Measurements from ENCODE around the gene CWC22. TPM values are rescaled to one million over a fixed set of nuclear protein-coding genes. Genes with fewer than 3 reads are reported as not detected.
A peak's percentile ranks its signal among the peaks of the same experiment; 100 is the strongest.
"Not testable (repeated sequence)": the region's sequence is repeated elsewhere in the genome, so short reads cannot be mapped to it uniquely, and the experiment has no call there.

CWC22 gene
- total RNA-seq, 1 experiment from 2014 or later = 3.9 TPM

DNA sequence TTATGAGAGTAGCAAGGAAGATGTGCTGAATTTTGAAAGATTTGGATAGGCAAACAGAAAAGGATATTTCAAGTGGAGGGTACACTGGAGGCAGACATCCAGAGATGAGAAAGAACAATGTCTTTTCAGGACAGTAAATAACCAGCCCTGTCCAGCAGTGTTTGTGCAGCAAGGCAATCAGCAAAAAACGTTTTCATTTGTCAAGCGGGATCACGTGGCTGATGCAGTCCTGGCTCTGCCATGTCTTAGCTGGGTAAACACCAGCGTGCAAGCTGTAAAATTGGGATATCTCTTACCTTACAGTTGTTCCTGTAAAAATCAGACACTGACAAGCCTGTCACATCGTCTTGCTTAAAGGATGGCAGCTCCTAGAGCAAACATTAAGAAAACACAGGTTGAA lies 67.8 kb downstream of the CWC22 start:
- Histone ChIP-seq H3K27me3 (no peaks in the 10 kb centered on the region), H3K36me3 (peaks cover 4% of the 10 kb centered on the region; the same call in 1 of the 2 replicates), H3K4me3 (no peak overlapping the region), H3K9me3 (no peaks in the 10 kb centered on the region)
- no peak for DNase-seq

DNA sequence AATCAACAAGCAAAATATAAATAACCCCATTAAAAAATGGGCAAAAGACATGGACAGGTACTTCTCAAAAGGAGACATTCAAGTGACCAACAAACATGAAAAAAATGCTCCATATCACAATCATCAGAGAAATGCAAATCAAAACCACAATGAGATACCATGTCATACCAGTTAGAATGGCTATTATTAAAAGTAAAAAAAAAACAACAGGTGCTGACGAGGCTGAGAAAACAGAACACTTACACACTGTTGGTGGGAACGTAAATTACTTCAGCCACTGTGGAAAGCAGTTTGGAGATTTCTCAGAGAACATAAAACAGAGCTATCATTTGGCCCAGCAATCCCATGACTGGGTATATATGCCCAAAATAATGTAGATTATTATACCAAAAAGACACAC lies 69.1 kb downstream of the CWC22 start:
- H3K36me3 ChIP-seq = no peaks in the 10 kb centered on the region
- no peaks in the 10 kb centered on the region for H3K9me3 ChIP-seq
- H3K27me3 ChIP-seq = no peaks in the 10 kb centered on the region
- no peak overlapping the region for H3K4me3 ChIP-seq
- DNase-seq = no peak

DNA sequence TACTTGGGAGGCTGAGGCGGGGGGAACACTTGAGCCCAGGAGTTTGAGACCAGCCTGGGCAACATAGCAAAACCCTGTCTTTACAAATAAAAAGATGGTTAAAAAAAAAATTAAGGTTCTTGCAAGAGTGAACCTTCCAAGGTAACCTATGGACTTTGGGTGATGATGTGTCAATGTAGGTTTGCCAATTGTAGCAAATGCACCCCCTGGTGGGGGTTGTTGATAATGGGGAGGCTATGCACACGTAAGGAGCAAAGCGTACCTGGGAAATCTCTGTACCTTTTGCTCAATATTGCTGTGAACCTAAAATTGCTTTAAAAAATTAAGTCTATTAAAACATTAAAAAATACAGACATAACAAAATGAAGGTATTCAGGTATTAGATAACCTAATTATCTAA lies 70.4 kb downstream of the CWC22 start:
- DNase-seq = peak; percentile 23
- H3K4me3 ChIP-seq = no peak overlapping the region
- H3K36me3 ChIP-seq = no peaks in the 10 kb centered on the region
- no peaks in the 10 kb centered on the region for H3K9me3 ChIP-seq
- no peaks in the 10 kb centered on the region for H3K27me3 ChIP-seq

DNA sequence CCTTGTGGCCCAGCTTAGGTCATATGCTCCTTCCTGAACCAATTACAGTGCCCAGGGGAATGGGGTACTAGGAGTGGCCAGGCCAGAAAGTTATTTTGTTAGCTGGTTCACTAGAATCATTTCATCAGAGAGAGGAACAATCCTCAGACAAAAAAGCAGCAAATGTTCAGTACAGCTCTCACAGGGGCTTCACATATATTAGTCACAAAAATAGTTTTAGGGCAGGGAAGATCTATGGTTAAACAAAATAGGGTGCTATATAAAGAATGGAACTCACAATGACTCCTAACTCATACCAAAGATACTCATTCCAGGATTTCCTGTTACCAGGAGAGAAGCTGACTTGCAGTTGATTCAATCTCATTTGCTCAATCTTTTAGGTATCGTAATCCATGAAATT lies 71.0 kb downstream of the CWC22 start:
- Histone ChIP-seq H3K9me3 (peaks cover under 1% of the 10 kb centered on the region; the same call in 1 of the 2 replicates), H3K27me3 (no peaks in the 10 kb centered on the region), H3K4me3 (no peak overlapping the region), H3K36me3 (no peaks in the 10 kb centered on the region)
- no peak for DNase-seq

DNA sequence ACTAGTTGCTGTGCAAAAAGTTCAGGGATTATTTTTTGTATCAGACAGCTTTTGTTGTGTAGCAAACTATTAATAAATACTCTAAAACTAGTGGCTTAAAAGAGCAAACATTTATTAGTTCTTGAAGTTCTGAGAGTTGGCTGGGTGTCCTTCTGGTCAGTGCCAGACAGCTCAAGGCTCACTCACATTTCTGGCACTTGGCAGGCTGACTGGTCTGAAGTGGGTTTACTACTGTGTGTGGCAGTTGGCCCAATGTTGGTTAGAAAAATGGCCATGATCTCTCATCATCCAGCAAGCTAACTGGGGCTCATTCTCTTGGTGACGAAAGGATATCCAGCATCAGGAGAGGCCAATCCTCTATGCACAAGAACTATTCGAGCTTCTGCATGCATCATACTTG lies 74.3 kb downstream of the CWC22 start:
- Histone ChIP-seq H3K9me3 (peaks cover 14% of the 10 kb centered on the region), H3K4me3 (no peak overlapping the region), H3K36me3 (no peaks in the 10 kb centered on the region), H3K27me3 (no peaks in the 10 kb centered on the region)
- peak; percentile 91 for DNase-seq

DNA sequence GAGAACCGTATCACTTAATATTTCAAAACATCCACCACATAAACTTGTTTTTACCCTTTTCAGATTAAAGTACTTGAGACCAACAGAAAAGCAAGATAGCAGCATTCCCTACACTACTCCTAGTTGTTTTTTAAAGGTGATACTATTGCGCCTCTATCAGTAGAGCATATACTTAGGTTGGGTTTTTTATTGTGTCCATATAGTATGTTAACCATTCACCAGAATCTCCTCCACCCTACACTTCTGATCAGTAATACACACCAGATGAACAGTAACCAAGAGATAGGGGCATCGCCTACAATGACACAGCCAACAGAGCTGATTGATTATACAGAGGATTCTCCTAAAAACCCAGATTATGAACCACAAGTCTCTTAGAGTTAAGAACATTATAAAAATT lies 75.6 kb downstream of the CWC22 start:
- Histone ChIP-seq H3K27me3 (no peaks in the 10 kb centered on the region), H3K9me3 (peaks cover 14% of the 10 kb centered on the region), H3K36me3 (no peaks in the 10 kb centered on the region), H3K4me3 (no peak overlapping the region)
- no peak for DNase-seq

DNA sequence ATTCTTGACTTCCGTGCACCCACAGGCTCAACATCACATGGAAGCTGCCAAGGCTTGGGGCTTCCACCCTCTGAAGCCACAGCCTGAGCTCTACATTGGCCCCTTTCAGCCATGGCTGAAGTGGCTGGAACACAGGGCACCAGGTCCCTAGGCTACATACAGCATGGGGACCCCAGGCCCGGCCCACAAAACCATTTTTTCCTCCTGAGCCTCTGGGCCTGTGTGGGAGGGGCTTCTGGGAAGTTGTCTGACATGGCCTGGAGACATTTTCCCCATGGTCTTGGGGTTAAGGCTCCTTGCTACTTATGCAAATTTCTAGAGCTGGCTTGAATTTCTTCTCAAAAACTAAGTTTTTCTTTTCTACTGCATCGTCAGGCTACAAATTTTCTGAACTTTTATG lies 77.1 kb downstream of the CWC22 start:
- H3K4me3 ChIP-seq, H3K36me3 ChIP-seq, H3K27me3 ChIP-seq, DNase-seq: not testable (repeated sequence)
- H3K9me3 ChIP-seq = peaks cover 22% of the 10 kb centered on the region

DNA sequence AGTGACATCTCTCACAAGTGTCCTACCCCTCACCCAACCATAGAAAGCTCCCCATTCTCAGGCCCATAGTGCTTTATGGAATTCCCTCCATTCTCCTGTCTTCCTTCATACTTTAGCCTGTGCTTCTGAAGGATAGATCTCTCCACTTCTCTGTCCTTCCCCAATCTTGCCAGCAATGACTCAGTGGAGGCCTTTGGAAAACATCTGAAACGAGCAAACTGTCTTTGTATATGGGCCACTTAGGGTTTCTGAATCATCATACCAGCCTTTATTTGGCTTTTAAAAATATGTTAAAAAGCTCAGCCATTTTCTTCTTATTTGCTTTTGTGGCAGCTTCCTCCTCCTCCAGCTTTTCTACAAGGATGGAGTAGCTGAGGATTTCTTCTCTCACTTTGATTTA lies 80.1 kb downstream of the CWC22 start:
- H3K4me3 ChIP-seq = no peak overlapping the region
- DNase-seq = no peak
- H3K9me3 ChIP-seq = peaks cover 23% of the 10 kb centered on the region

DNA sequence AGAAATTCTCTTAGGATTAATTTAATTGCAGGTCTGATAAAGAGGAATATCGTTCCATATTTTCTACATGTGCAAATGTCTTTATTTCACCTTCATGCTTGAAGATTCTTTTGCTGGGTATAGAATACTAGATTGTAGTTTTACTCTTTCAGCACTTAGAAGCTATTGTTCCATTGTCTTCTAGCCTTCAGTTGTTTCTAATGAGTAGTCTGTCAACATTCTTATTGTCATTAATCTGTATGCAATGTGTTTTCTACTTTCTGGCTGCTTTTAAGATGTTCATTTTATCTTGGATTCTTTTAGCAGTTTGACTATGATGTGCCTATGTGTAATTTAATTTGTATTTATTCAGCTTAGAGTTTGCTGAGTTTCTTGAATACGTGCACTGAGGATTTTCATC lies 81.4 kb downstream of the CWC22 start:
- Histone ChIP-seq H3K36me3 (no peaks in the 10 kb centered on the region), H3K4me3 (no peak overlapping the region), H3K27me3 (no peaks in the 10 kb centered on the region), H3K9me3 (peaks cover 20% of the 10 kb centered on the region)
- no peak for DNase-seq

More for the DNA sequence above, 80.1 kb downstream of the CWC22 start:
- Histone ChIP-seq H3K27me3 (no peaks in the 10 kb centered on the region), H3K36me3 (no peaks in the 10 kb centered on the region)

DNA sequence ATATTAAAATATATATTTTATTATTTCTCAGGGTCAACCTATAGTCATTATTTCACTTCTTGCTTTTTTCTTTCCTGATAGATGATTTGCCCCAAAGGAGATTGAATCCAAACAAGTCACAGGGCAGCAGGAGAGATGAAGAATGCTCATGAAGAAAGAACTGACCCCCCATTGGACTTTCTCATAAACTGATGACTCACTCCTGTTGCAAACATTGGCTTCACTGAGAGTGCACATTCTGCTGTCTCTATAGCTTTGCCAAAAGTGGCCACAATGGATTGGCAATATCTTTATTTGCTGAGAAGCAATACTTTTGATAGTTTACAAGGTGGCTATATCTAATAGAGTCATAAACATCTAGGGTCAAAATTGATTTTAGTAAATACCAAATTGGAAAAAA lies 89.8 kb downstream of the CWC22 start:
- peak; percentile 44 for DNase-seq
- H3K9me3 ChIP-seq = no peaks in the 10 kb centered on the region
- no peaks in the 10 kb centered on the region for H3K27me3 ChIP-seq
- H3K4me3 ChIP-seq = no peak overlapping the region
- no peaks in the 10 kb centered on the region for H3K36me3 ChIP-seq

DNA sequence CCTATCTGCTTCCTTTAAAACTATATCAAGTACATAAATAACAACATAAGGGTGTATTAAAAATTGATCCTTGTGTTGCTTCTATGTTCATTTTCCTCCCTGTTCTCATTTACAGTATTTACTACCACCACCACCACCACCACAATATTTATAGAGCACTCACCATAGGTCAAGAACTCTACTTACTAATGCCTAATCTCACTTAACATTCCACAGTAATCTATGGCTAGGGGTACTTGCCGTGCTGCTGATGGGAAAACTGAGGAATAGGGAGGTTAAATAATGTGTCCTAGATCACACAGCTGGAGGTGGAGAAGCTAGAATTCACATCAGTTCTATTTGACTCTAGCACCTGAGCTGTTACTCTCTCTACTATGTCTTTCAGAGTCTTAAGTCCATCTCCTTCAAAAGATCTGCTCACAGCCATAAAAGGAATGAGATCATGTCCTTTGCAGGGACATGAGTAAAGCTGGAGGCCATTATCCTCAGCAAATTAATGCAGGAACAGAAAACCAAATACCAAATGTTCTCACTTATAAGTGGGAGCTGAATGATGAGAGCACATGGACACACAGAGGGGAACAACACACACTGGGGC lies 91.6 kb downstream of the CWC22 start:
- Histone ChIP-seq H3K4me3 (no peak overlapping the region), H3K36me3 (no peaks in the 10 kb centered on the region), H3K27me3 (no peaks in the 10 kb centered on the region), H3K9me3 (no peaks in the 10 kb centered on the region)
- DNase-seq = no peak

DNA sequence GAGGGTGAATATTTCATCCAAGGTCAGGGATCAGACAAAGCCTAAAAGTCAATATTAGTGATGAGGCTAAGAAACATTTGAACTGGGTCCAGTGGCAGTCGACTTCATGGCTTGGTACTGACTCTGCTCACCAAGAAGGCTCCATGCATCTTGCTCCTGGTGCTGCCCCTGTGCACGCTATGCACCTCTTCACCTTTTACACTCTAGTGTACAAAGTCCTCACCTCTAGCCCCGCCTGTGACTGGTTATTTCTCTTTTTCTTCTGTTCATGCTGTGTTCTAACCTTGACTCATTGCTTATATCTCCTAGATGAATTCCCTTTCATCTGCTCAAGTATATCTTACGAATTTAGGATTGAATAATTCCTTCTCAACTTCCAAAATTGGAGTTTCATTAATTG lies 93.3 kb downstream of the CWC22 start:
- no peaks in the 10 kb centered on the region for H3K9me3 ChIP-seq
- no peaks in the 10 kb centered on the region for H3K36me3 ChIP-seq
- DNase-seq = no peak
- H3K4me3 ChIP-seq = no peak overlapping the region
- H3K27me3 ChIP-seq = no peaks in the 10 kb centered on the region

DNA sequence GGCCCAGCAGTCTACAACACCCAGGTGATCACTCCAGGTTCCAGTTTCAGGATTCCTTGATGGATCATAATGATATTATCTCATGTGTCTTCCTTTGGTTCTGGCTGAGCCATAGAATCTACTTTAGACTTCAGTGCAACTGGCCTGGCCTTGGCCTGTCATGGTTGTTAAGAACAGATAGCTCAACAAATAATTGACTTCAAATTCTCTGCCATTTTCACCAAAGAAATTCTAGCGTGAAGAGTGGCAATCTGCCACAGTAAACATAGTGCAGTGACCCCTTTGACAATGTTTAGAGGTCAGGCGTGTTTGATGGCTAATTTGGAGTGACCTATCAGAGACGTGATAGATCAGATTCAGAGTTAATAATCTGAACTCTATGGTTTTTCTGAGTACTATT lies 95.5 kb downstream of the CWC22 start:
- H3K27me3 ChIP-seq = 0 out of 2 replicates have a peak, but pooled peaks cover 4% of the 10 kb centered on the region
- H3K9me3 ChIP-seq = no peaks in the 10 kb centered on the region
- no peak overlapping the region for H3K4me3 ChIP-seq
- DNase-seq = no peak
- no peaks in the 10 kb centered on the region for H3K36me3 ChIP-seq

DNA sequence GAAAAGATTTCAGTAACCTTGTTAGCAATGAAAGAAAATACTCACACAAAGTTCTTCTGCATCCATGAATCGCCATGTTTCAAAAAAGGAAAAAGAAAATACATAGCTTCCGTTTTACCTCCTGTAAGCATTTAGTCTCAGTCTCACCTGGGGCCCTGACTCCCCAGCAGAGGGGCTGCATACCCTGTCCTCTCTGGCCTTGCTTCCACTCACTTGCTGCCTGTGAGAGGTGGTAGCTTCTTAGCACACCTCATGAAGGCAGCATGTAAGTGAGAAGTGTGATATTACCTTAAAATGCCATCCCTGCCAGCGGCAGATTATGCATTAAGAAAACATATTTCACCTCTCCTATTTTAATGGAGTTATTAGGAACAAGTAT lies 96.4 kb downstream of the CWC22 start:
- DNase-seq = no peak
- H3K36me3 ChIP-seq = no peaks in the 10 kb centered on the region
- no peaks in the 10 kb centered on the region for H3K9me3 ChIP-seq
- H3K27me3 ChIP-seq = 0 out of 2 replicates have a peak, but pooled peaks cover 4% of the 10 kb centered on the region
- H3K4me3 ChIP-seq = no peak overlapping the region

DNA sequence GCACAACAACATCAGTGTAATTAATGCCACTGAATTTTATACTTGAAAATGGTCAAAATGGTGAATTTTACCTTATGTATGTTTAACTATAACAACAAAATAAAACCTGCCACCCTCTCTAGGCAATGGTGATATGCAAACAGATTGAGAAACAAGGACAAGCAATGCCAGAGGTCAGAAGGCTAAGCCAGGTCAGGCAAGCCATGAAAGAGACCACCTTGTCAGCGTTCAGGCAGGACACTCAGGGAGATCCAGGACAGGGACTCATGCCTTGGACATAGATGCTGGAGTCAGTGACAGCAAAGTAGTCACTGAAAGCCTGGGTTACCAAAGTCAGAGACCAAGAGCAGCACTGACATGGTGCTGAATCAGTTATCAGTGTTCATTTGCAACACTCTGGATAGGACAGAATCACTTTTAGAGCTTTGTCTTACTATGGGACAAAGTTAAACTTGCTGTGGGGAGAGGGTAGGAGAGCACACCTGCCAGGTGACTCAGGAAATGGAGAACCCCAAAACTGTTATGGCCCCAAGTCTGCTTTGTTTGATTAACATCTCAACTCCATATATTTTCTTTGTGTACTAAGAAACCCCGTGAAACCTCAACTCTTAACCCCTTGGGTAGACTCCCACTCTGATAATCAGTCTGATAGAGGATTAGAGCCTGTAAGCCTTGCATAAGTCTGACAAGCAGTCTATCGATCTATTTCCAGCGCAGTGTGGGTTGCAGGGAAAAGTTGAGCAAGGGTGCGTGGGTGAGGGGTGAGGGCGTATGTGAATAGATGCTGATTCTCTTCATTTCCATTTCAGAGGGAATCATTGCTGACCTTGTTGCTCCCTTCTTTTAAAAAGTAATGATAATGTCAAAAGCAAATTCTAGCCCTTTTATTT lies 97.0 kb downstream of the CWC22 start:
- no peak for DNase-seq
- Histone ChIP-seq H3K27me3 (0 out of 2 replicates have a peak, but pooled peaks cover 4% of the 10 kb centered on the region), H3K9me3 (no peaks in the 10 kb centered on the region), H3K4me3 (no peak overlapping the region), H3K36me3 (no peaks in the 10 kb centered on the region)

DNA sequence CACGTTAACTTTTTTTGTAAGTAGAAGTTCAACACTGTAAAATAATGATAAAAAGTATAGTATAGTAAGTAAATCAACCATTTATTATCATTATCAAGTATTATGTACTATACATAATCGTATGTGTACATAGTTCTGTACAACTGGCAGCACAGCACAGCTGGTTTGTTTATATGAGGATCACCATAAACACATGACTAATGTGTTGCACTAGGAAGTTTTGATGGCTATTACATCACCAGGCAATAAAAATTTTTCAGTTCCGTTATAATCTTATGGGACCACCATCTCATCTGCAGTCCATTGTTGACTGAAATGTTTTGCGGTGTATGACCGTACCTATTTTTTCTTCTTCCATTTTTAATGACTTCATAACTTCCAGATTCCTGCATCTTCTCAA lies 106.4 kb downstream of the CWC22 start:
- H3K4me3 ChIP-seq = no peak overlapping the region
- H3K27me3 ChIP-seq = no peaks in the 10 kb centered on the region
- H3K36me3 ChIP-seq = no peaks in the 10 kb centered on the region
- DNase-seq = peak; percentile 25
- H3K9me3 ChIP-seq = no peaks in the 10 kb centered on the region

DNA sequence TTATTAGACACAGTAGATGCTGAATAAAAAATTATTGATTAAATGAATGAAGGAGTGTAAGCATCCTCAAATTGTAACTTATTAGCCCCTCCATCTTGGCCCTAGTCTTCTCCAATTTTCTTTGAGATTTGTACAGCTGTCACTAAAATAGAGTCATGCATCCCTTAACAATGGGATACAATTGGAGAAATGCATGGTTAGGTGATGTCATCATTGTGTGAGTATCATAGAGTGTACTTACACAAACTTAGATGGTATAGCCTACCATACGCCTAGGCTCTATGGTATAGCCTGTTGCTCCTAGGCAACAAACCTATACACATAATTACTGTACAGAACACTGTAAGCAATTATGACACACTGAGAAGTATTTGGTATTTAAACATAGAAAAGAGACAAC lies 107.4 kb downstream of the CWC22 start:
- Histone ChIP-seq H3K27me3 (no peaks in the 10 kb centered on the region), H3K9me3 (no peaks in the 10 kb centered on the region), H3K36me3 (no peaks in the 10 kb centered on the region), H3K4me3 (no peak overlapping the region)
- DNase-seq = no peak

DNA sequence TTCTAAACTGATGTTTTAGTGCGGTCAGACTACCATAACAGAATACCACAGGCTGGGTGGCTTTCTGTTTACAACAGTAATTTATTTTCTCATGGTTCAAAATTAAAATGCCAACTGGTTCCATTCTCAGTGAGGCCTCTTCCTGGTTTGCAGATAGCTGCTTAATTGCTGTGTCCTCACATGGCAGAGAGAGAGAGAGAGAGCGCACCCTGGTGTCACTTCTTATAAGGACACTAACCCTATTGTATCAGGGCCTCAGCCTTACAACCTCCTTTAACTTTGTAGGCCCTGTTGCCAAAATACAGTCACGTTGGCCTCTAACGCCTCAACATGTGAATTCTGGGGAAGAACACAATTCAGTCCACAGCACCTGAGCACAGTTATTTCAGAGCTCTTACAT lies 108.2 kb downstream of the CWC22 start:
- no peaks in the 10 kb centered on the region for H3K9me3 ChIP-seq
- no peak for DNase-seq
- H3K27me3 ChIP-seq = no peaks in the 10 kb centered on the region
- H3K4me3 ChIP-seq = no peak overlapping the region
- H3K36me3 ChIP-seq = no peaks in the 10 kb centered on the region
